Thoracic aorta (tissue), 2 donors: ENCODE measurements around the gene FSTL4. TPM values are rescaled to one million over a fixed set of nuclear protein-coding genes. Genes with fewer than 3 reads are reported as not detected.

Experiments used
- ATAC-seq: fragments of 150-250 bp; one replicate; pipeline ENCODE4 v1.8.0; 2017; ENCODE audit warnings: low read depth; ENCODE audit not compliant: insufficient number of reproducible peaks, low FRiP score
- DNase-seq: peaks from one replicate; pipeline ENCODE4 v3.0.0-alpha.2; 2020; ENCODE audit warnings: low spot score
- H3K27ac ChIP-seq, 2 donors: fragments of 200-600 bp; sonication (generic); 1 replicate in 1 of 2; 2 replicates in 1 of 2; pipeline ENCODE4 v1.5.1; 2016; ENCODE audit warnings: mild to moderate bottlenecking in 2 of 2, moderate library complexity in 2 of 2
- H3K27me3 ChIP-seq: fragments of 200-600 bp; sonication (generic); replicated peaks from 2 replicates; pipeline ENCODE4 v1.6.0; 2016; ENCODE audit warnings: mild to moderate bottlenecking; ENCODE audit not compliant: insufficient read depth
- H3K36me3 ChIP-seq: fragments of 200-600 bp; sonication (generic); one replicate; pipeline ENCODE4 v1.5.1; 2016
- H3K4me1 ChIP-seq, 2 donors: fragments of 200-600 bp; sonication (generic); 1 replicate in 1 of 2; 2 replicates in 1 of 2; pipeline versions ENCODE4 v1.5.1 to v1.6.0; 2016; ENCODE audit warnings: low read depth in 2 of 2, mild to moderate bottlenecking in 1 of 2; ENCODE audit not compliant: control insufficient read depth in 1 of 2
- H3K4me3 ChIP-seq: fragments of 200-600 bp; sonication (generic); 2 replicates; pipeline ENCODE4 v1.5.1; 2016; ENCODE audit warnings: mild to moderate bottlenecking
- H3K9me3 ChIP-seq: fragments of 200-600 bp; sonication (generic); 2 replicates; pipeline ENCODE4 v1.5.1; 2016
- CTCF ChIP-seq: fragments of 200-600 bp; sonication (generic); IDR thresholded peaks from one replicate; pipeline ENCODE4 v1.5.1; 2019; ENCODE audit warnings: antibody characterized with exemption
- total RNA-seq, 2 donors: library from RNA; depleted of rRNA; stranded (reverse); fragments of >200 nt; gene quantifications; one replicate each; pipeline versions ENCODE4 v1.1.0 to v1.2.3, GENCODE V29; 2016

The FSTL4 gene
- total RNA-seq, 2 donors from 2014 or later, result not detected

- H3K27me3 ChIP-seq, result no peaks in the 10 kb centered on the region
- H3K4me3 ChIP-seq, result no peak overlapping the region
- no peaks in the 10 kb centered on the region for H3K4me1 ChIP-seq
- ATAC-seq (no peak), DNase-seq (no peak)
- H3K36me3 ChIP-seq, result no peaks in the 10 kb centered on the region
- TF ChIP-seq CTCF, result no peak
- no peak overlapping the region for H3K27ac ChIP-seq
- no peaks in the 10 kb centered on the region for H3K9me3 ChIP-seq
These were observed 447.6 kb downstream of the FSTL4 start for GRCh38 chr5:133164759-133165158.

GRCh38 chr5:133163839-133164238 is 448.5 kb downstream of the FSTL4 start:
- H3K4me1 ChIP-seq, result no peaks in the 10 kb centered on the region
- H3K4me3 ChIP-seq, result no peak overlapping the region
- no peak for TF ChIP-seq CTCF
- no peaks in the 10 kb centered on the region for H3K9me3 ChIP-seq
- DNase-seq (no peak), ATAC-seq (no peak)
- H3K36me3 ChIP-seq, result no peaks in the 10 kb centered on the region
- H3K27ac ChIP-seq, result no peak overlapping the region
- no peaks in the 10 kb centered on the region for H3K27me3 ChIP-seq

- ATAC-seq, result no peak
- no peak for DNase-seq
- Histone ChIP-seq H3K36me3 (no peaks in the 10 kb centered on the region), H3K4me3 (no peak overlapping the region), H3K9me3 (no peaks in the 10 kb centered on the region), H3K27ac (no peak overlapping the region), H3K27me3 (no peaks in the 10 kb centered on the region), H3K4me1 (no peaks in the 10 kb centered on the region)
- no peak for TF ChIP-seq CTCF
These were observed 452.8 kb downstream of the FSTL4 start for GRCh38 chr5:133159543-133159942.

GRCh38 chr5:133155326-133155969 is 456.9 kb downstream of the FSTL4 start:
- no peak for ATAC-seq

More at GRCh38 chr5:133155326-133155969, 456.9 kb downstream of the FSTL4 start:
- DNase-seq, result no peak
- no peak overlapping the region for H3K27ac ChIP-seq
- no peak overlapping the region for H3K4me3 ChIP-seq
- TF ChIP-seq CTCF, result no peak
- no peaks in the 10 kb centered on the region for H3K27me3 ChIP-seq
- no peaks in the 10 kb centered on the region for H3K9me3 ChIP-seq
- no peaks in the 10 kb centered on the region for H3K36me3 ChIP-seq
- no peaks in the 10 kb centered on the region for H3K4me1 ChIP-seq
